NCI-H526 treated with DMSO at 0.1 percent for 48 hours (cell line): ENCODE data around the gene FAF2.
A peak's percentile ranks its signal among the peaks of the same experiment; 100 is the strongest.

ENCODE experiments used
- DNase-seq: peaks from one replicate; lab custom pipeline; 2025; lab: John Stamatoyannopoulos, UW

Gene FAF2

DNA sequence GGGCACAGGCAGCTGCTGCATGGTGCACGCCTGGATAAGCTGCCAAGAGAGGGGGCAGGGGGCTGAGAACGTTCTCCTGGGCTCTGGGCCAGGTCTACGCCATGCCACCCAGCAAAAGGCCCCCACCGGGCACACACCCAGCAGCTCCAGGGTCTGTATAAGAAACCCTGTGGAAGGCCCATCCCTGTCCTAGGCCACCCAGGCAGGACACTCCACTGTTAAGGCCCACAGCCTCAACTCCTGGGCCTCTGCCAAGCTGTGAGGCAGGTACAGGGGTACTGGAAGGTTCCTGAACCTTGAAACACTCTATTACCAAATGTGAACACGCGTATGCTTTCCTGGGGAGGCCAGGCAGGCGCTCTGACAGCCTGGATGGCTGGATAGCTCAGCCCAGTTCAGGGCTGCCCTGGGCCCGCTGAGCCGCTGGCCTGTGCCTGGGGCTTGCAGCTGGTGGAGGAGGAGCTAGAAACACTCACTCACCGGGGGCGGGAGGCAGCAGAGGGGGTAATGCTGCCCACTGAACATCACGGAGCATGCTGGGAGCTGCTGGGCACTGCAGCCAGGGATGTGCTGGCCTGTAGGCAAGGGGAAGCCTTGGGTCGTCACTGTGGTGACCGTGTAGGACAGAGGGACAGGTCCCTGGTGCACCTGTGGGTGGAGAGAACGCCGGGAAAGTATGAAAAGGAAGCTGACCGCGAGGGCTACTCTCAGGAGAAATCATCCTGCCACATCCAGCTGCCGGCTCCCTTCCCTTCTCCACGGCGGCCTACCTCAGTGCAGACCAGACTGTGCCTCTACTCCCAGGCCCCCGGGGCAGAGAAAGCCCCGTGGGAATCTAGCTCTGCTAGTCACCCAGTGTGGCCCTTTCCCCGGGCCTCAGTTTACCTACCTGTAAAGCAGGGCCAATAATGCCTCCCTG is 83.1 kb downstream of the FAF2 start:
- no peak for DNase-seq

DNA sequence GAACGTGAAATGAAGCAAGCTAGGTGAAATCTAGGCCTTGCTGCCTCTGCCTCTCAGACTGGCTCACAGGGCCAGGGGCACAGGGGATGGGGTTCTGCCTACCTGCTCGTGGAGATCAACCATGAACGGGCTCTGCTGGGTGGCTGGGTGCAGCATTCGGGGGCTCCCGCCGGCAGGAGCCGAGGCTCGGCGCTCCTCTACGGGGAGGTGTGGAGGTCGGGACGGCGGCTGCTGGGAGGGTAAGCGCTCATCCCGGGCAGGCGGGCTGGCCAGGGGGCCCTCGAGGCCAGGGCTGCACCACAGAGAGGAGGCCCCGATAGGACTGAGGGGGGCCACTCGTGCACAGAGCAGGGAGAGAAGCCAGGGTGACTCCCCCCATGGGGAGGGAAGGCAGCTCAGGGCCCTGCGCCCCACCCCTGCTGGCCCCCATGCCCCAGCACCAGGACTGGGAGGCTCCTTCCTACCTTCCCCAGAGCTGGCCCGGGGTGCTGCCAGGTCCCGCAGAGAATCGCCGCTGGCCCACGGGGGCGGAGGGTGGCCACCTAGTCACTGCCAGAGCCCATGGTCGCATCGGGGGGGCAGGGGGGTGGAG is 83.8 kb downstream of the FAF2 start:
- DNase-seq = no peak

DNA sequence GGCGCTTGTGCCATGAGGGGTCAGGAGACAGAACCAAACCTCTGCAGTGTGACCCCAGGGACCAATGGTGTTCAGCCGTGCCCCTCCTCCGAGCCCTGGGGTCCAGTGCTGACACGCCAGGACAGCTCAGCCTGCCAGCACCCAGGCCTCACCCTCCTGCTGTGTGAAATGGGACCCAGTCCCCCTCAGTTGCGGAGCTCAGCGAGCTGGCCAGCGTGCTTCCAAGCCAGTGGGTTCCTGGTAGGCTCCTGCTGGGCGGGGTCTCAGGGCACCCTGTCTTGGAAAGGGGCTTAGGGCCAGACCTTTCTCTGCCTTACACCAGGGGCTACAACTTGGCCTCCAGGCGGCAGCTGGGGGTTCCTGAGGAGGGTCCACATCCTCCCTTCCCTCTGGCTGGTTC is 84.6 kb downstream of the FAF2 start:
- DNase-seq = no peak

DNA sequence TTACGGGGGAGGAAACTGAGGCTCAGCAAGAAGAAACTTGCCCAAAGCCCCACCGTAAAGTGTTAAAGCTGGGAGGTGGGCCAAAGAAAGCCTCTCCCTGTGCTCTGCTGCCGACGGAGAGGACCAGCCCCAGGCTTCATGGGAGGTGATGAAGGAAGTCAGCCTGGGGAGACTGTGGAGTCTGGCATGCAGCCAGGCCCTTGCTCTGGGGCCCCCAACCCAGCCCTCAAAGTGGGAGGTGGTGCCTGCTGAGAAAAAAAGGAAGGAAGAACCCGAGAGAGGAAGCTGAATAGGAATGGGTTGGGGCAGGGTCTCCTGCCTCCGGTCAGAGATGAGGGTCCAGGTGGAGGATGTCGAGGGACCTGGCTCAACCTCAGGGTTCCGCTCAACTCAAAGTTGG is 85.2 kb downstream of the FAF2 start:
- DNase-seq = no peak

DNA sequence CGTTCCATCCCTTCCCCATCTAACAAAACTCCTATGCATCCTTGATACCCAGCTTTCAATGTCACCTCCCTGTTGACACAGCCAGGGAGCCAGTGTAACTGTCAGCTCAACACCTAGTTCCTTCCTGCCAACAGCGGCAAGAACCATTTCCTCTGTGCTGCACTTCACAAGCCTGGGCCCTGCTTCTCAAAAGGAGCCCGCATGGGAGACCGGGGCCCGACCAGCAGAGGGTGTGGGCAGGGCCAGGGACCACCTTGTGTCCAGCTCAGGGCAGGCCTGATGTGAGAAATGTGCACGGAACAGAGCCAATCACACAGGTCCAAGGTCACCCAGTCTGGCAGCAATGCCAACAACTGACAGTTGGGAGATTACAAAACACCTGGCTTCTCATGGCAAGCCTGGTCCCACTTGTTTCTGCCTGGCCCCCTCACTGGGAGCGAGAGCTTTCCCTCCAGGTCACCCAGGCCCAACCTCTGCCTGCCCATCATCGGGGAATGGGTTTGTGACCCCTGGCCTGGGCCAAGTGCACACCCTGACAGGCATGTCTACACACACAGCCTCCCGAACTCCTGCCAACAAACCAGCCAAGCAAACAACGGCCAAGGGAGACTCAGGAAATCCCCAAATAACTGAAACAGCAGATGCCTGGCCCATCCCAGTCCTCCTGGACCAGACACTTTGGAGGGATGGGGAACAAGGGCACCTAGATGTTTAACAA is 85.9 kb downstream of the FAF2 start:
- DNase-seq = no peak

DNA sequence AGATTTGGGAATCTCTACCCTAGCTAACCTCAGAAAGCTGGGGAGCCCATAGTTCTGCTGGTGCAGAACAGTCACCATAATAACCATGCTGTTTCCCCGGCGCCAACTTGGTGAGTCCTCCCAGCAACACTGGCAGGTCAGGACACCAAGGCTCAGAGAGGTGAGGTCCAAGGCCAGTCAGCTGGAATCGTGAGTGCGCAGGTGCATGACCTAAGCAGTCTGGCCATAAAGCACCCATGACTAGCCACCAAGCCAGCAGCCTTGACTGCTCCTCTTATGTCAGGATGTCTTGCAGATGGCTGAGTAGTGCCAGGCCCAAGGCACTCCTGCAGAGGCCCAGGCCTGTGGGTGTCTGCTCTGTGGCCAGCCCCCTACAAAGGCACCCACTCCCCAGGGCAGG is 86.5 kb downstream of the FAF2 start:
- DNase-seq = no peak

DNA sequence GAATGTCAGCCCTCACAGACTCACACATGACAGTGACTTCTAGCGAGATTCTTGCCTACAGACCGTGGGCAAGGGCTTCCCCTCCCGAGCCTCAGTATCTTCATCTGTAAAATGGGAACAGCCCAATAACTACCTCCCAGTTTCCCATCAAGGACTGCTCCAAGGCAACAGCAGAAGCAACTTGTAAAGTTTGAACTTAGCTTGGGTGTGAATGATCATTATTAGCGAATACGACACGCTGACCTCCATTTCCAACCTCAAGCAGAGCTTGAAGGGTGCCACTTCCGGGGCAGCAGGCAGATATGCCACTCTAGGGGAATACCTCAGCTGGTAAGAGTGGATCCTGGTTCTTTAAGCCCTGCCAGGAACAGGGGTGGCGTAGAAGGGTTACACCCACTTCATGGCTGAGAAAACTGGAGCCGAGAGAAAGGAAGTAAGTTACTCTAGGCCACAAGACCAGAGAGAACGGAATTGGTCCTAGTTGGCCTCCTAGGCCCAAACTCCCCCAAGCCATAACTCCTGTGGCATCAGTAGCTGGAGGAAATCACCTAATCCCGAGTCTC is 87.0 kb downstream of the FAF2 start:
- DNase-seq = no peak

DNA sequence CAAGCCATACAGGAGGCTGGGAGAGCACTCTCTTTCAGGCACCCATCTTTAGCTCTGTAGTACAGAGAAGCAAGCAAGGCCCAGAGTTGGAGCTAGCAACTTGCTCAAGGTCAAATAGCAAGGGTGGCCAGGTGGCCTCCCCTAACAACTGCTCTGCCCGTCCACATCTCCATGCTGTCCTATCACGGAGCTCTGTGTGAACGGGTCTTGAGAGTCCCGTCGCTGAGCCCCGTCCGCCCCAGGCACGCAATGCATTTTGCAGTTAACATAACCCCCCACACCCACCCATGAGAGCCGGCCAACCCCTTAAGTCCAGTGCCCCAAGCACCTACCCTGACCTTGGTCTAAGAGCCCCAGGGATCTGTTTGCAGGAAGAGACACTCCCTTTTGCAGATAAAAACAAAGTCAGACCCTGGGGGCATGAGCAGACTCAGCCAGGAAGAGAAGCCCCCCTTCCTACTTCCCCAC is 87.5 kb downstream of the FAF2 start:
- DNase-seq = no peak

DNA sequence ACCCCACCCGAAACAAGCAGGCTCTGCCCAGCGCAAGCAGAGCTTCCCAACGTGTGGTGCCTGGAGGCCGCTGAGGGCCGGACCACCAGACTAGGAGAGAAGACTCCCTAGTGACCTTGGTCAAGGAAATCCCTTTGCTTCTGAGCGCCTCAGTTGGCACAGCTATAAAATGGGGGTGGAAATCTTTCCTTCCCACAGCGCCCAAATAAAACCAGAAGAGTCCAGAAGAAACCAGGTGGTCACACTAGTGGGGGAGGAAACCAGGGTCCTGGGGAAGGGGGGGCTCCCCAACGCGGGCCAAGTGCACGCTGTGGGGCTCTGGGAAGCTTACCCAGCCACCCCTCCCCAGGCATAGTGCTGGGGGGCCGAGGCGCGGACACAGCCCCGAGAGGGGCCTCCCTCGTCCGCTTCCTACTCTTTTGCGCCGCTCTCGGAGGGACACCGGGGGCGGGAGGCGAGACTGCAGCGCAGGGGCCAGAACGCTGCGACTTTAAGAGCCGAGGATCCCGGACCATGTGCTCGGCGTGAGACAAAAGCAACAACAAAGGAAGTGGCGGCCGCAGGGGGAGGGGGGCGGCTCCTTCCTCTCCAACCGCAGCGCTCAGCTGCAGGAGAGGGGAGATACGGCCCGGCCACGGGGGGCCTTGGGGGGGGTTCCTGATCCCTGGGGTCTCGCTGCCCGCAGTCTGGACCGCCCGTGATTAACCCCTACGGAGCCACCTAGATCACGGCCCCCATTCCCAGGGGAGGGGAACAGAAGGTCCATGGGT is 88.1 kb downstream of the FAF2 start:
- DNase-seq = peak; percentile 18

DNA sequence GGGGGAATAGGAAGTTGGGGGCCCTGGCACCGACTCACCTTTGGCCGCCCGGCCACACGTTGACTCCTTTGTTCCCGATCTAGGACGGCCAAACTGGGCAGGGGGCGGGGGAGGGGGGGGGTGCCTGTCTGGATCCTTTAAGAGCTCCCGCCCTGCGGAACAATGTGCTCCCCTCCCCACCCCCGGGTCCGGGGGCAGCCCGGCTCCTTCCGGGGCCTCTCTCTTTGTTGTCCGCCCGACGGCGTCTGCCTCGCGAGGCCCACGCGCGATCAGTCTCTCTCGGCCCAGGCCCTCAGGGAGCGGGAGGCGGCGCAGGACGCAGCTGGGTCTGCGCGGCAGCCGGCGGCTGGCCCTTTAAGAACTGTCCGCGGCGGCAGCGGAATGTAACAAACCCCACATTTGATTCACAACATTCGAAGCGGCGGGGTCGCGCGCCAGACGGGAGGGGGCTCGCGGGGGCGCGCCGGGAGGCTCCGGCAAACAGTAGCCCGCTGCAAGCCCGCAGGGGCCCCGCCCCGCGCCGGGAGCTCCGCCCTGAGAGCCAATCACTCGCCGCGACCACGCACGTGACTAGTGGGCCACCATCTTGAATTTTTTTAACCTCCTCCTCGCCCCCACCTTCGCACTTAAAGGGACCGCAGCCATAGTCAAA is 88.8 kb downstream of the FAF2 start, which contains the start of gene RNF44:
Gene RNF44 (minus strand): TSS at position 501 of the 652 bp plus-strand sequence. CDS start 4,930 bp downstream, outside the sequence.
- peak; percentile 86 for DNase-seq

DNA sequence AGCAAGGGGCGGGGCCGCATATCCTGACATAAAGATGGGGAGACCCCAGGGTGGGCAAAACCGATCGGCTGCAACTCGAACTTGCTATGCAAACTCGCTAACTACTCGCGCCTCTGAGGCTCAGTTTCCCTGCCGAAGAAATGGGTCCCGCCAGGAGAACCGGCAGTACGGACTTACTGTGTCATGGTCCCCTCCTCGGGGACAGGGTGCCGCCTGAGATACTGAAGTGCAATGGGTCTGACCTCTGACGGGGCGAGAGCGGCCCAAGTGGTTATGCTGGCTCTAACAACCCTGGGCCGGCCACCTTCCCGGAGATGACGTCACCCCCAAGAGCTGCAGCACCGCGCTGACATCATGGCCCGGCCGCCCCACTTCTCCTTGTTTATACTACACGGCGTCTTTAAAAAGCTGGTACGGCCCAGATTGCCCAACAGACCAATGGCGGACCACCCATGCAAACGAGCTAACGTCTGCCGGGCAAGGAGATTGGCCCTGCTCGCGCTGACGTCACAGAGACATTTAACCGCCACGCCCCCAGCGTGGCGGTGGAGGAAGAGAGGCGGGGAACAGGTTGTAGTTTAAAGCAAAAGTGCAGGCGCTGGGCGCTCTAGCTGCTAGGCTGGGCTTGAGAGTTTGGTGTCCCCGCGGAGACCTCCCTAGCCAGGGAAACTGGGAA is 89.5 kb downstream of the FAF2 start:
- peak; percentile 95 for DNase-seq

DNA sequence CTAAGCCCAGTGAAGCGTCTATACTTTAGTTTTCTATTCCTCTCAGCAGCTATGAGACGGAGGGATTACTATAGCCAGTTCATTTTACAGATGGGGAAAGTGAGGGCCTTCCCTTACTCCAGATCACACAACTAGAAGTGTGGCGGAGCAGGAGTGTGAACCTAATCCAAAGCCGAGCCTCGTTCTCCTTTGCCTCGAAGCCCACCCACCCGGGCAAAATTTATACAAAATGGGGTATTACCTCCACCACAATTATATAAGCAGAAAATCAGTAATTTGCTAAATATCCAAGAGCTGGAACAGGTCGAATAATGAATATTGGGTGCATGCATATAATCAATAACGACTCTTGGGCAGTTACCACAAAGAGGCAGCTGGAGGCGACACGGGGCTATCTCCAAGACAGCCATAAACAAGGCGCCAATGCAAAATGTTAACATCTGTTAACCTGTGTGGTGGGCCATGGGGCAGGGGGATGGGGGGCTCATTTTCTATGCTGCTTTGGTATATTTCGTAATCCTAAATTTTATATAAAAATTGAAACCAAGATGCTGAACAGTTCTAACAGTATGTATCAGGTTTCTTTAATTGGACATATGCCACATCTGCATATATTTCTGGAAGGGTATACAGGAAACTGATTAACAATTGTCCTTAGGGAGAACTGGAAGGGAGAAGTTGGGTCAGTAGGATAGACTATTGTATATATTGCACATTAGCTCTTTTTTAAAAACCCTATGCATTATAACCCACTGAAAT is 90.2 kb downstream of the FAF2 start:
- DNase-seq = no peak

DNA sequence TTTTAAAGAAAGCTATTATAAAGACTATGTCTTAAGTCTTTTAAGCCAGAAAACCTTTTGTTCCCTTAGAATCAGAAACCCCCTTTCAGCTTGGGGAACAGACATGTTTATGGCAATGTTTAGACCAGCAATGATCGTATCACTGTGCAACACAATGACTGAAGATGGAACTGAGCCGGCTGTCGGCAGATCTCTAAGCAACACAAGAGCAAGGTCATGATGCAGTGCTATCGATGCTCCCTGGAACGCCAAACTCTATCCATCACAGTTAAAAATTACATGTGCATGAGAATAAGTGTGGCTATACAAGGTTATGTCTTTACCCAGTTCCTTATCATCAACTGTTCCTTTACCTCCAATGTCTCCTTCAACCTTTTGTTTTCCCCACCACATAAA is 90.8 kb downstream of the FAF2 start:
- no peak for DNase-seq

DNA sequence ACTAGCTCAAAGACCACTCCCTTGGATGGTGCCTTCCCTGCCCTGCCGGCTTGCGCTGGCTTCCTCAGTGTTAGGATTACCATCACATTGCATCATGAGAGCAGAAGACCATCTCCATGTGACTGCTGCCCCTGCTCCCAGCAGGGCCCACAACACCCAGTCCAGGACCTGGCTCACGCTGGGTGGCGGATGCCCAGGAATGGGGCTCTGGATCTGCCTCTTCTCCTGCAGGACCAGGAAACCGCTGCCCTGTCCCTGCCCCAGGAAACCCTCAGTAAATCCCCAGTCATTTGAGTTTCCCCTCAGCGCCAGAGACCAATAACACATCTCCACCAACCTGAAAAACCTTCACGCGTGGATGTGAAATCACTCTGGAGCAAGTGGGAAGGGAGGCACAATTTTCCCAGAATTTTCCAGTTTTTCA is 92.3 kb downstream of the FAF2 start:
- DNase-seq = no peak

DNA sequence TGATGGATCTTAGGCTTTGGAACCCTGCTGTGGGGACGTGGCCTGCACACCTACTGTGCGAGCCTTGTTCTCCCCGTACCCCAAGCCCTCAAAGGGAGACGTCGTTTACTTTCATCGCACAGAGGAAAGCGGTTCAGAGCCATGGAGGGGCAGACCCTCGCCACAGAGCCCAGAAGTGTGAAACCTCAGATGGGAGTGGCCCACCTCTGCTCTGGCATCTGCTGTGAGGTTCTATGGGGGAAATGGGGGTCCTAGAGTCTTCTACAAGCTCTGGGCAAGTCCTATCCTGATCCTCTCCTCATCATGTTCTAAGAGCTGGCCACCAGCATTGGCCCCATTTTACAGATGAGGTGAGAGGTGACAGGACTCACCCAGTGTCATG is 92.8 kb downstream of the FAF2 start:
- DNase-seq = no peak

DNA sequence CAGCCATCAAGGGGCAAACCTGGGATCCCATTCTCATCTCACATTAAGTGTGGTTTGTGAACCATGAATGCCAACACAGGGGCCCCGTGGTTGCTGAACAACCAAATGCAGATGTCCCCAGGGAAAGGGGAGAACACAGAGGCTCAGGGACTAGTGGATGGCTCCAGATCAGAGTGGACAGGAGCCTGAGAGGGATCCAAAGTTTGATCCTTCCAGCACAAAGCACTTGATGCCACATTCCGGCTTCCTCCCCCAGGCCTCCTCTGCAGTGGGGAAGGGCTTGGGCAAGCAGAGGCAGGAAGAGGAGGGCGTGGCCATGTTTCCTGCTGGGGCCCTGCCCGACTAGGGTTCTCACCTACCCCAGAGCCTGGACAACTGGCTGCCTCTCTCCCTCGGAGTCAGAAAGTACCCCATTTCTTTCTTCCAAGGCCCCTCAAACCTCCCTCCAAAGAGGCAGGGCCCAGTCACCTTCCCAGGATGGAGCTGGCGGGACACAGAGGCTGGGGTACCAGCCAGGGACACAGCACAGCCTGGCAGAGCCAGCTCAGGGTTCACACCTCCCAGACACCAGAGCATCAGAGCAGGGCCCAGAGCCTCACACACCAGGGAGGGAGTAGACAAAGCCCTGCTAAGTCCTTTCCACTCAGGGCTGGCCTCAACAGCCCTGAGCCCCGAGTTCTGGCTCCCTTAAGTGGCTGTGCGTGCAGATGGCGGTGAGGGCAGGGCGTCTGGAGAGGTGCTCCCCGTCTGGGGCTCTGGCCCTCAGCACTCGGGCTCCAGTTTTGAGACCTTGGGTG is 93.4 kb downstream of the FAF2 start:
- DNase-seq = peak; percentile 19

DNA sequence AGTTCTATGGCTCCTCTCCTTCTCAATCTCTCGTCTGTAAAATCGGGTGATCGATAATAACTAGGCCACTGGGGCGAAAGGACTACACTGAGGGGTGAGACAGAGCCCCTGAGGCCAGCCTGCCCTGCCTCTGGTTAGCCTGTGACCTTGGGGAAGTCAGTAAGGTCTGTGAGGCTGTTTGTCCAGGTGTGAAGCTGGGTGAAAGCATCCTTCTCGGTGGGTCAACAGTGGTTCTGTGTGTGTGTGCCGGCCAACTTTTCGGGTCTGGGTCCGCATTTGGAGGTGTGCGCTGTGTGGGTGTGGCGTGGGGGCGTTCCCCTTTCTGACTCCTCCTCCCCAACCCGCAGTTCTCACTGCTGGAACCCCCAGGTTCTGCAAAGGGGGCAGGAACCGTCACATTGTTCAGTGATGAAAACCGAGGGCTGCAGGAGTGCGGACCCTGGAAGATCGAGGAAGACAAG is 94.0 kb downstream of the FAF2 start:
- no peak for DNase-seq

DNA sequence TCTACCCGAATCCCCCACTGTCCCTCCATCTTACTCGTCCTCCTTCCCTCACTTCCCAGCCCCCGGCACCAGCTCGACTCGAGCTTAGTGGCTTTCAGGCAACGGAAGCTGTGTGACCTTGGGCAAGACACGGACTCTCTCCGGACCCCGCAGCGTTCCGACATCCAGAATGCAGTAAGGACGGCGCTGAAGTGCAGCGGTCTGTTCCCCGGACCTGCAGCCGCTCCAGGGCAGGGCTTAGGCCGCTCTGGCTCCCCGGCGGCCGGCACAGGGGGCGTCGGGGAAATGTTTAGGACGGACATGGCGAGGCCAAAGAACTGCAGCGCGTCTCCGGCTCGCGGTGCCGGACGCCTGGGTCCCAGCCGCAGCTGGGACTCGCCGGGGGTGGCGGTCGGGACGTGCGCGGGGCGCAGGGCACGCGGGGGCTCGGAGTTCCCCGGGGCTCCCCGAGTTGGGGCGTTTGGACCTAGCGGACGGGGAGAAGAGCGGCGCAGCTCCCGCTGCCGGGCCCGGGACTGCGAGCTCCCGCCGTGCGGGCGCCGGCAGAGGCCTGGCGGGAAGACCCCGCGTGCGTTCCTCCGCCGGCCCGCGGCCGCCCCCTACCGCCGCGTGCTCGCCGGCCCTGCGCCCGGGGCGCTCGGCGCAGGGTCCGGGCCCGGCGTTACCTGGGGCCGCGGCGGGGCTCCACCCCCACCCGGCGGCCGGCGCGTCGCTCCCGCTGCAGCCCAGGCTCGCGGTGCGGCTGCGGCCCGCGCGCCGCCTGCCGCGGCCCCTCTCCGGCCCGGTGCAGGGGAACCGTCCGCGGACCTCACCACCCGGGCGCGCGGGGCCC is 94.6 kb downstream of the FAF2 start:
- DNase-seq = no peak
